ENCODE data around the gene SMIM8. TPM values are rescaled to one million over a fixed set of nuclear protein-coding genes. Genes with fewer than 3 reads are reported as not detected.

The SMIM8 gene
- total and polyA plus RNA-seq, 10 of the 15 experiments (the other 5 are each of a cell fraction or from before 2014, with no cell fraction given): 6.2 to 45.8 (median 10.4) TPM

DNA sequence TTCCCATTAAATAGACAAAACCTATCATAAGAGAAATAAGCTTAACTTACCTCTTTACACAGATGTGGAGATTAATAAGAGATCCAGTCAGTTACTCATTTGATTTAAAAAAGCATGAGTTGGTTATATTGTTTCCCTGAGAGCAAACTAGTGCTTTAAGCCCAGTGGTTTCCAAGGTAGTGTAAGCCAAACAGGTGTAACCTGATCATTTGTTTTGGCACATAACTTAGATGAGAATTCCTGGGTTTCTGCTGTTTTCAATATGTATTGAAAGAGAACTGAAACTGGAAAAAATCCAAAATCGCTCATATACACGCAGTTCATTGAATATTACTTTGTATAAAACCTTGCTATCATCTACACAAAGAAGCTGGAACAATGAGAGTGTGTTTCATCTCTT is 30.5 kb upstream of the SMIM8 start (continued):
- no peak for TF ChIP-seq TCF3 (IDR thresholded peaks at IDR 0.05; ENCODE audit: borderline replicate concordance, insufficient read depth, low read depth, low read length)
- TF ChIP-seq STAT3 (IDR thresholded peaks at IDR 0.05; ENCODE audit: low read depth, low read length): no peak

- Histone ChIP-seq H4K20me1 (ENCODE audit: control insufficient read depth, insufficient read depth) (no peaks in the 10 kb centered on the region), H3K27me3 (replicated peaks in 1 of 2; ENCODE audit: control insufficient read depth in 2 of 2, insufficient read depth in 2 of 2, low read length in 1 of 2) (no peaks in the 10 kb centered on the region; a peak in 1 of 4 replicates), H3K9me3 (replicated peaks; ENCODE audit: control insufficient read depth, insufficient read depth, low read length) (no peaks in the 10 kb centered on the region), H3K4me1 (ENCODE audit: control insufficient read depth, insufficient read depth, low read length) (no peaks in the 10 kb centered on the region), H3K9ac (ENCODE audit: control insufficient read depth, insufficient read depth, low read length) (no peak overlapping the region), H3K4me2 (ENCODE audit: control insufficient read depth, insufficient read depth) (no peak overlapping the region), H2AFZ (ENCODE audit: control insufficient read depth, low read depth, low read length) (no peak overlapping the region), H3K79me2 (ENCODE audit: control insufficient read depth, insufficient read depth, low read length) (no peaks in the 10 kb centered on the region), H3K4me3 (no peak overlapping the region), H3K36me3 (ENCODE audit: control insufficient read depth in 2 of 2, insufficient read depth in 2 of 2, low read length in 1 of 2) (no peaks in the 10 kb centered on the region), H3K27ac (ENCODE audit: control insufficient read depth, insufficient read depth) (no peak overlapping the region)
- intact Hi-C loops (cut with micrococcal nuclease; ENCODE audit: unreplicated experiment) (no loop called here), in situ Hi-C loops (cut with MboI) (no loop called here)
- ChIA-PET CTCF (no interaction called here), SMC1A (ENCODE audit: uncharacterized antibody, unreplicated experiment) (no interaction called here), RAD21 (ENCODE audit: unreplicated experiment) (no interaction called here), POLR2A (no interaction called here)
- BruUV-seq (replicated peaks): no TSS peak
- whole genome bisulfite sequencing (ENCODE audit: insufficient coverage, insufficient replicate concordance, low lambda C conversion rate, missing lambda C conversion rate): 40% methylated on average over 4 of the region's 4 CpGs
- DNase-seq (ENCODE audit: low read depth, low spot score) (no peak), FAIRE-seq (no peak), ATAC-seq (no peak)
- TF ChIP-seq RUNX3 (IDR thresholded peaks at IDR 0.05; ENCODE audit: low read length) (no peak), ATF2 (IDR thresholded peaks at IDR 0.05; ENCODE audit: low read length) (no peak), BMI1 (IDR thresholded peaks at IDR 0.05; ENCODE audit: borderline replicate concordance) (no peak), ELK1 (IDR thresholded peaks at IDR 0.05; ENCODE audit: low read depth, low read length) (no peak), FOS (IDR thresholded peaks at IDR 0.05; ENCODE audit: borderline replicate concordance, extremely low read depth, insufficient read length) (no peak), SMAD1 (IDR thresholded peaks at IDR 0.05; ENCODE audit: low read depth, partially characterized antibody) (no peak)
- TF ChIP-seq, protein P1, sequence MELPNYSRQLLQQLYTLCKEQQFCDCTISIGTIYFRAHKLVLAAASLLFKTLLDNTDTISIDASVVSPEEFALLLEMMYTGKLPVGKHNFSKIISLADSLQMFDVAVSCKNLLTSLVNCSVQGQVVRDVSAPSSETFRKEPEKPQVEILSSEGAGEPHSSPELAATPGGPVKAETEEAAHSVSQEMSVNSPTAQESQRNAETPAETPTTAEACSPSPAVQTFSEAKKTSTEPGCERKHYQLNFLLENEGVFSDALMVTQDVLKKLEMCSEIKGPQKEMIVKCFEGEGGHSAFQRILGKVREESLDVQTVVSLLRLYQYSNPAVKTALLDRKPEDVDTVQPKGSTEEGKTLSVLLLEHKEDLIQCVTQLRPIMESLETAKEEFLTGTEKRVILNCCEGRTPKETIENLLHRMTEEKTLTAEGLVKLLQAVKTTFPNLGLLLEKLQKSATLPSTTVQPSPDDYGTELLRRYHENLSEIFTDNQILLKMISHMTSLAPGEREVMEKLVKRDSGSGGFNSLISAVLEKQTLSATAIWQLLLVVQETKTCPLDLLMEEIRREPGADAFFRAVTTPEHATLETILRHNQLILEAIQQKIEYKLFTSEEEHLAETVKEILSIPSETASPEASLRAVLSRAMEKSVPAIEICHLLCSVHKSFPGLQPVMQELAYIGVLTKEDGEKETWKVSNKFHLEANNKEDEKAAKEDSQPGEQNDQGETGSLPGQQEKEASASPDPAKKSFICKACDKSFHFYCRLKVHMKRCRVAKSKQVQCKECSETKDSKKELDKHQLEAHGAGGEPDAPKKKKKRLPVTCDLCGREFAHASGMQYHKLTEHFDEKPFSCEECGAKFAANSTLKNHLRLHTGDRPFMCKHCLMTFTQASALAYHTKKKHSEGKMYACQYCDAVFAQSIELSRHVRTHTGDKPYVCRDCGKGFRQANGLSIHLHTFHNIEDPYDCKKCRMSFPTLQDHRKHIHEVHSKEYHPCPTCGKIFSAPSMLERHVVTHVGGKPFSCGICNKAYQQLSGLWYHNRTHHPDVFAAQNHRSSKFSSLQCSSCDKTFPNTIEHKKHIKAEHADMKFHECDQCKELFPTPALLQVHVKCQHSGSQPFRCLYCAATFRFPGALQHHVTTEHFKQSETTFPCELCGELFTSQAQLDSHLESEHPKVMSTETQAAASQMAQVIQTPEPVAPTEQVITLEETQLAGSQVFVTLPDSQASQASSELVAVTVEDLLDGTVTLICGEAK (IDR thresholded peaks at IDR 0.05; ENCODE audit: borderline replicate concordance): no peak
- TF ChIP-seq, protein P2, sequence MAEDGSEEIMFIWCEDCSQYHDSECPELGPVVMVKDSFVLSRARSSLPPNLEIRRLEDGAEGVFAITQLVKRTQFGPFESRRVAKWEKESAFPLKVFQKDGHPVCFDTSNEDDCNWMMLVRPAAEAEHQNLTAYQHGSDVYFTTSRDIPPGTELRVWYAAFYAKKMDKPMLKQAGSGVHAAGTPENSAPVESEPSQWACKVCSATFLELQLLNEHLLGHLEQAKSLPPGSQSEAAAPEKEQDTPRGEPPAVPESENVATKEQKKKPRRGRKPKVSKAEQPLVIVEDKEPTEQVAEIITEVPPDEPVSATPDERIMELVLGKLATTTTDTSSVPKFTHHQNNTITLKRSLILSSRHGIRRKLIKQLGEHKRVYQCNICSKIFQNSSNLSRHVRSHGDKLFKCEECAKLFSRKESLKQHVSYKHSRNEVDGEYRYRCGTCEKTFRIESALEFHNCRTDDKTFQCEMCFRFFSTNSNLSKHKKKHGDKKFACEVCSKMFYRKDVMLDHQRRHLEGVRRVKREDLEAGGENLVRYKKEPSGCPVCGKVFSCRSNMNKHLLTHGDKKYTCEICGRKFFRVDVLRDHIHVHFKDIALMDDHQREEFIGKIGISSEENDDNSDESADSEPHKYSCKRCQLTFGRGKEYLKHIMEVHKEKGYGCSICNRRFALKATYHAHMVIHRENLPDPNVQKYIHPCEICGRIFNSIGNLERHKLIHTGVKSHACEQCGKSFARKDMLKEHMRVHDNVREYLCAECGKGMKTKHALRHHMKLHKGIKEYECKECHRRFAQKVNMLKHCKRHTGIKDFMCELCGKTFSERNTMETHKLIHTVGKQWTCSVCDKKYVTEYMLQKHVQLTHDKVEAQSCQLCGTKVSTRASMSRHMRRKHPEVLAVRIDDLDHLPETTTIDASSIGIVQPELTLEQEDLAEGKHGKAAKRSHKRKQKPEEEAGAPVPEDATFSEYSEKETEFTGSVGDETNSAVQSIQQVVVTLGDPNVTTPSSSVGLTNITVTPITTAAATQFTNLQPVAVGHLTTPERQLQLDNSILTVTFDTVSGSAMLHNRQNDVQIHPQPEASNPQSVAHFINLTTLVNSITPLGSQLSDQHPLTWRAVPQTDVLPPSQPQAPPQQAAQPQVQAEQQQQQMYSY (CRISPR knock-in tag; IDR thresholded peaks at IDR 0.05): no peak
- TF ChIP-seq, protein P3, sequence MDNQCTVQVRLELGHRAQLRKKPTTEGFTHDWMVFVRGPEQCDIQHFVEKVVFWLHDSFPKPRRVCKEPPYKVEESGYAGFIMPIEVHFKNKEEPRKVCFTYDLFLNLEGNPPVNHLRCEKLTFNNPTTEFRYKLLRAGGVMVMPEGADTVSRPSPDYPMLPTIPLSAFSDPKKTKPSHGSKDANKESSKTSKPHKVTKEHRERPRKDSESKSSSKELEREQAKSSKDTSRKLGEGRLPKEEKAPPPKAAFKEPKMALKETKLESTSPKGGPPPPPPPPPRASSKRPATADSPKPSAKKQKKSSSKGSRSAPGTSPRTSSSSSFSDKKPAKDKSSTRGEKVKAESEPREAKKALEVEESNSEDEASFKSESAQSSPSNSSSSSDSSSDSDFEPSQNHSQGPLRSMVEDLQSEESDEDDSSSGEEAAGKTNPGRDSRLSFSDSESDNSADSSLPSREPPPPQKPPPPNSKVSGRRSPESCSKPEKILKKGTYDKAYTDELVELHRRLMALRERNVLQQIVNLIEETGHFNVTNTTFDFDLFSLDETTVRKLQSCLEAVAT (IDR thresholded peaks at IDR 0.05): no peak
These were observed 28.9 kb upstream of the SMIM8 start for GRCh38 chr6:87293526-87293925.

Data from GM12878 (cell line).